Prostate gland (tissue), 2 donors: ENCODE results near the gene PIGW.

Experiments used
- CTCF ChIP-seq, 4 experiments: fragments of 200-600 bp in 2 of 4; fragments of 450-650 bp in 2 of 4; sonication (generic) in 2 of 4; IDR thresholded peaks; 1 replicate in 3 of 4; 2 replicates in 1 of 4; pipeline ENCODE4 v1.5.1; 2016 to 2019; ENCODE audit warnings: antibody characterized with exemption in 4 of 4, mild to moderate bottlenecking in 2 of 4, moderate library complexity in 2 of 4
- POLR2A ChIP-seq: fragments of 450-650 bp; IDR thresholded peaks from one replicate; pipeline ENCODE4 v1.6.1; 2016; ENCODE audit warnings: antibody characterized with exemption, mild to moderate bottlenecking

- TF ChIP-seq POLR2A (no peak), CTCF (IDR thresholded peaks at IDR 0.05) (no peak)
Measured at GRCh38 chr17:36583787-36584186, 49.0 kb downstream of the PIGW start.
